ENCODE results near the gene PSMD9.
"Not testable (repeated sequence)": the region's sequence is repeated elsewhere in the genome, so short reads cannot be mapped to it uniquely, and the experiment has no call there.

Gene PSMD9

DNA sequence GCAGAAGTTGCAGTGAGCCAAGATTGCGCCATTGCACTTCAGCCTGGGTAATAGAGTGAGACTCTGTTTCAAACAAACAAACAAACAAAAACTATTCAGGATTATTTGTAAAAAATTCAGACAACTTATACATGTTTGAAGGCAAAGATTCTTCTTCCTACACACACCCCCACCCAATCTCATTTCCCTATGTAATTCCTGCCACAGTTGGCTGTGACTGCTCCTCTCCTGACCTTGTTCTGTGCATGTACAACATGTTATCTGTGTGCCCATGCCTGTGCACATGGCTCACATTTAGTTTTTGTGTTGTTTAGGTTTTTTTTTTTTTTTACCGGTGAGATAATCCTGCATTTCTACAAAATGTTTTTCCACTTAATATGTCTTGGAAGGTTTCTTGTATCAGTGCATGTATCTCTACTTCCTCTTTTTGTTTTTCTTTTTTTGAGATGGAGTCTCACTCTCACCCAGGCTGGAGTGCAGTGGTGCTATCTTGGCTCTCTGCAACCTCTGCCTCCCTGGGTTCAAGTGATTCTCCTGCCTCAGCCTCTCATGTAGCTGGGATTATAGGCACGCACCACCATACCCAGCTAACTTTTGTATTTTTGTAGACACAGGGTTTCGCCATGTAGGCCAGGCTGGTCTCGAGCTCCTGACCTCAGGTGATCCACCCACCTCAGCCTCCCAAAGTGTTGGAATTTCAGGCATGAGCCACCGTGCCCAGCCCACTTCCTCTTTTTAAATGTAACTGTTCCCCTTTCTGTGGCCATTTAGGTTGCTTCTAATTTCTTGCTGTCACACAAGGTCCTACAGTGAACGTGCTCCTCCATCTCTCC lies 38.5 kb downstream of the PSMD9 start:
- no peak for DNase-seq

DNA sequence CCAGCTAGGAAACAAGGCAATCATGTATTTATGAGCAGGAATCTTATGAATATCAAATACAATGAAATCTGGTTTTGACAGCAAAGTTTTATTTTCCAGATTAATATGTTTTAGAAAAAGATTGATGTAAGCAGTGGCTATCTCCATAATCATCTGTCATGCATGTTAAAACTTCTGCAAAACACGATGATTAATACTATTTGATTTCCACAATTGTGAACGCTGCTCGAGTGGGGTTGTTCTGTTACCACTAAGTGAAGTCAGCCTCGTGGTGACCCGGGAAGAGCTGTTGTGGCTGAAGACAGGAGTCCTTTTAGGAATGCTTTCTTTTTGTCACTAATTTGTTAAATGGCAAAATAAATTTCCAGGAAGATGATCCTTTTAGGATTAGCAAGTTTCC lies 39.2 kb downstream of the PSMD9 start:
- no peak for DNase-seq

DNA sequence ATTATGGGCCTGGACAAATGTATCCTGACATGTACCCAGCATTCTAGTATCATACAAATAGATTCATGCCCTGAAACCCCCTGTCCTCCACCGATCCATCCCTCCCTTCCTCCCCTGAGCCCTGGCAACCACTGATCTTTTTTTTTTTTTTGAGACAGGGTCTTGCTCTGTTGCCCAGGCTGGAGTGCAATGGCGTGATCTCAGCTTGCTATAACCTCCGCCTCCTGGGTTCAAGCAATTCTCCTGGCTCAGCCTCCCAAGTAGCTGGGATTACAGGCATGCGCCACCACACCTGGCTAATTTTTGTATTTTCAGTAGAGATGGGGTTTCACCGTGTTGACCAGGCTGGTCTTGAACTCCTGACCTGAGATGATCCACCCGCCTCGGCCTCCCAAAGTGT lies 41.0 kb downstream of the PSMD9 start:
- not testable (repeated sequence) for DNase-seq

DNA sequence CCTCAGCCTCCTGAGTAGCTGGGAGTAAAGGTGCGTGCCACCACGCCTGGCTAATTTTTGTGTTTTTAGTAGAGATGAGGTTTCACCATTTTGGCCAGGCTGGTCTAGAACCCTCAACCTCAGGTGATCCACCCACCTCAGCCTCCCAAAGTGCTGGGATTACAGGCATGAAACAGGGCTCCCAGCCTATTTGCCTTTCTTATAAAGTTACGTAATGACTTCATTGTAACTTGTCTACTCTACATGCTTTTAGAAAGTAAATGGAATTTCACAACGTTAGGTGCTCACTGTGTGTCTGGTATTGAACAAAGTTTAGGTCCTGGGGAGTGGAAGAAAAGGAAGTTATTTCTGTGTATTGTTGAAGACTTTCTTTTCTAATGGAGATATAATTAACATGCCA lies 42.3 kb downstream of the PSMD9 start:
- DNase-seq = no peak

DNA sequence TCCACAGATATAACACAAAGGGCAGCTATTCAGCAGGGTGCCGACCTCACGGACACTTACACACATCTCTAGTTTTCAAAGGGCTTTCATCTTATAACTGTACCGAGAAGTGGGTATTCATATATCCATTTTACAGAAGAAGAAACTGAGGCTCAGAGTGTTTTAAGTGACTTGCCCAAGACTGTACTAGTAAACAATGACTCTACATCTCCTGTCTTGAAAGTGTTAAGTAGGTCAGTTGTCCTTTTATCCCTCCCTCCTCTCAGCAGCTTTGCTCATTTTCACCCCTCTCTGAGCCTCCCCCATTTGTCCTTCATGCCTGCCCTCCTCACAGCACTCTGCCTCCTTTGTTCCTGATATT lies 43.6 kb downstream of the PSMD9 start:
- DNase-seq = no peak

DNA sequence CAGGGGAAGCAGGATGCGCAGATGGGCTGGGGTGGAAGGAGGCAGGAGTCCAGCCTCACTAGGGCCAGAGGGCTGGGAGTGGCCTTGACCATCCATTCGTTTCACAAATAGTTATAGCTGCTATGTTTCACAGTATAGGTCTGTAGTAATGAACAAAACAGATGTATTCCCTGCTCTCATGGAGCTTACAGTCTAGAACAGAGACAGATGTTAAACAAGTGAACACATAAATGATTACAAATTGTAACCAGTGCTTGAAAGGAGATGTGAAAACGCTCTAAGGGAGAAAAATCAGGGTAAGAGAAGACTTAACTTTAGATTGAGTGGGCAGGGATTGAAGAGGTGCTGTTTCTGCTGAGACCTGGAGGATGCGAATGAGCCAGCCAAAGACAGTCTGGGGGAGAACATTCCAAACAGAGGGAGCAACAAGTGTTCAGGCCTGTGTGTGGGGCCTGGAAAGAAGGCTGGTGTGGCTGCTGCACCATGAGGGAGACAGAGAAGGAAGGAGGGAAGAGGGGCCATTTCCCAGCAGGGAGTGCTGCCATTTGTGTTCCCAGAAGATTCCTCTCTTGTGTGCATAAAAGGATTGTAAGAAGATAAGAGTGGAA lies 44.4 kb downstream of the PSMD9 start:
- no peak for DNase-seq

DNA sequence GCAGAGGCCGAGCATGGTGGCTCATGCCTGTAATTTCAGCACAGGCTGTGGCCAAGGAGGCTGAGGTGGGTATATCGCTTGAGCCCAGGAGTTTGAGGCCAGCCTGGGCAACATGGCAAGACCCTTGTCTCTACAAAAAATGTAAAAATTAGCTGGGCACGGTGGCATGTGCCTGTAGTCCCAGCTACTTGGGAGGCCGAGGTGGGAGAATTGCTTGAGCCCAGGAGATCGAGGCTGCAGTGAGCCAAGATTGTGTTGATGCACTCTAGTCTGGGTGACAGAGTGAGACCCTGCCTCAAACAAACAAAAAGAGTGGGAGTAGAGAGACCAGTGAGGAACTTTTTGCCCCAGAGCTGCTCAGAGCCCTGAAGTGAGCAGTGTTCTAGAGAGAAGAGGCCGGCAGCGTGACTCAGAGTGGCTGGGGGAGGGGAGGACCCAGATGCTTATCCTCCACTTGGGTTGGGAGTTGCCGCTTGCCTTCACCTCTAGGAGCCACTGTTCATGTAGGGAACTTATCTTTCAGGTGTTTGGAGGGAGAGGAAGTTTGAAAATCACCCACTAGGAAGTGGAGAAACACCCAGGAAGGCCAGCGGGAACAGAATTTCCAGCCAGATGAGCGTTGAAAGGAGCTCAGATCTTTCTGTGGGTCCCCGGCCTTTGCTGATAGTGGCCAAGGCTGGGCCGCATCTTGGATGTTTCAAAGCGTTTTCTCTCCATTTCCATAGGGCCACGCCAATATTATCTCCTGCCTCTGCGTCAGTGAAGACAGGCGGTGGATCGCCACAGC lies 45.1 kb downstream of the PSMD9 start:
- DNase-seq = no peak

DNA sequence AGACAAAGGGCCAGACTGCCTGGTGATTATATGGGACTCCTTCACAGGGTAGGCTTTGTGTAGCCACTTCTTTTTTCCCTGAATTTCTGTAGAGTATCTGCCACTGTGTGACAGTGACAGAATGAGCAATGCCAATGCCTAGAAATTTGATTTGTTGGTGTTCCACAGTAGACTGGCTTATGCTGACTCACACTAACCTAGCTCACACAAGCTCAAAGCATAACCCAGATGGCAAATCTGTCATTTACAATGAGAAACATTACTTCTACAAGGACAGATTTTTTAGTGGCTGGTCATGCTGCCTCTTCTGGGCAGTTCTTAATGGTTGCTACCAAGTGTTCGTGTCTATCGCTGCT lies 45.7 kb downstream of the PSMD9 start:
- no peak for DNase-seq

DNA sequence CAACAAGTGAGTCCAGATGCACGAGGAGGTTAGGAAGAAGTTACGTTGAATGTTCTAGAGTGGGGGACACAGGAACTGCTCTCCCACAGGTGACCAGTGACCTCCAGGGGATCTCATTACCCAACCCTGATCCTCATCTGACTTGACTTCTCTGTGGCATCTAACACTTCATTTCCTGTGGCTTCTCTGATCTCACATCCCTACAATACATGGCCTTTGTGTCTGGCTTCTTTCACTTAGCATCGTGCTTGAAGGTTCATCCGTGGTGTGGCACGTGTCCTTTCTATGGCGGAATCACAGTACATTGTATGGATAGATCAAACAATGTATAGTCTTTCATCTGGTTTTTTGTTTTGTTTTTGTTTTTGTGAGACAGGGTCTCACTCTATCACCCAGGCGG lies 49.1 kb downstream of the PSMD9 start:
- no peak for DNase-seq

DNA sequence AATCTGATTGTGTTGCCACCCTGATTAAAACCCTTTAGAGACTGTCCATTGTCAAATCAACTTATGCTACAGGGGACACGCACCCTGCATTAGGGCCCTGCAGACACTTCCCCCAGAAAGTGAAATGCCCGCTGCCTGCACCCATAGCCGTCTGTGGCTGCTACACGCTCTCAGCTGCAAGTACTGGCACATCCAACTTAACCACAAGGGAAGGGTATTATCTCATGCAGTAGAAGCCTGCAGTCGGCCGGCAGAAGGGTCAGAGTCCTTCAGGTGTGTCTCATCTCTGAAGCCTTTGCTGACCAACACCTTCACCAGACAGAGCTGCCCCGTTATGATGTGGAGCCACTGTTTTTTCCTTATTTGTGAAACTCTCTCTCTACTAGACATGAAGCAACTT lies 50.6 kb downstream of the PSMD9 start:
- DNase-seq = no peak

DNA sequence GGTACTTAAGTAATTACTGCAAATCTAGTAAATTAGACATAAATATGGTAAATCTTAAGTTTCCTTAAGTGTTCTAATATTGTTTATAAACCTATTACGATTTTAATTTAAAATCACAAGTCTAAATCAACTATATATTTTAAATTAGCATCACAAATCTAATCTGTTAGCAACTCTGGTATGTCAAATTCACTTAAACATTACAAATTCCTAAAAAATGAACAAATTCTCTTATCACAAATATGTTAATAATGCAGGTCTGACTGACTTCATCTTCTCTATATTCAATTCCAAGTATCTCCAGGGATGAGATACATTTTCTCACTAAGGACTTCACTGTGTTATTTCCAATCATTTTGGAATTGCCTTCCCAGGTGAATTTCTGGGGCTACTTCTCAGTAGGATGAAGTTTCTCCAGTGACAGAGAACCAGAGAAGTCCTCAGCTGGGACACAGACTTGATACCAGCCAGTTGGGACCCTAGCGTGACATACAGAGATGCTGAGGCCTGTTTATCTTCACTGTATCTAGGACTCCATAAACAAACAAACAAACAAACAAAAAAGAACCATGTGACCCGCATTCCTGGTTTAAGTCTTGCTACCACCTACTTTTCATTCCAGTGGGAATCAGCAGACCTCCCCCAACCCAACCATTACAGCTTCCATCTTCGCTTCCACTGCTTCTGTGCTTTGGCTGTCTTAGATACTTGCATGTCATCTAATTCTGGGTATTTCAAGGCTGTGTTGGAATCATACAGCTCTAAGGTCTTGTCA lies 51.6 kb downstream of the PSMD9 start:
- DNase-seq = no peak

DNA sequence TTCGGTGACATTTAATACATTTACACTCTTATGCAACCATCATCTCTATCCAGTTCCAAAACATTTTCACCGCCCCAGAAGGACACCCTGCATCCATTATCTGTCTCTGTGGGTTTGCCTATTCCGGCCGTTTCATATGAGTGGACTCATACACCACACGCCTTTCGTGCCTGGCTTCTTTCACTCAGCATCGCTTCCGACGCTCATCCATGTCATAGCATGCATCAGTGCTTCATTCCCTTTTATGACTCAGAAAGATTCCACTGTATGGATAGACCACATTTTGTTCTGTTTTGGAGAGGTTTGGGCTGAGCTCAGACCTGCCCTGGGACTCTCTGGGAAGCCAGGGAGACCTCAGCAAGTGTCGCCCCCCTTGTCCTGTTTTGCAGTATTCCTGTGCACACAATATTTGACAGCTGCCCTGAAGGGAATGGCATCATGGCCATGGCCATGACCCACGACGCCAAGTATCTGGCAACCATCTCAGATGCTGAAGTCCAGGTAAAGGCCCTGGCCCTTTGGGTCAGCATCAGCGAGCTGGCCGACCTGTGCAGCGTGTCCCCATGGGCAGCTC lies 53.6 kb downstream of the PSMD9 start:
- DNase-seq = no peak

DNA sequence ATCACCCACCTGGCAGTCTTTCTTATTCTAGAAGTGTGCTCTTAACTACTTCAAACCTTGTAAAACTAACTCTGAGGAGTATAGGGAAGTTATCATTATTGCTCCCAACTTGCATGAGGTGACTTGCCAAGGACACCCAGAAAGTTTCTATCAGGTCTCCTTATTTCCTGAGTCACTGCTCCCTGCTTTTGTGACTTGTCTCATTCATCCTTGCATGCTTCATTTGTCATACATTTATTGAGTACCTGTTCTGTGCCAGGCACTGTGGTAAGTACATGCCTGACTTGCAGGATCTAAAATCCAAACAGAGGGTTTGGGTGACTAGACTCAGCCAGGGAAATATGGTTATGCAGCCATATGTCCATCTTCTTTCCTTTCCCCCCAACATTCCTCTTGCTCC lies 55.3 kb downstream of the PSMD9 start:
- DNase-seq = no peak

DNA sequence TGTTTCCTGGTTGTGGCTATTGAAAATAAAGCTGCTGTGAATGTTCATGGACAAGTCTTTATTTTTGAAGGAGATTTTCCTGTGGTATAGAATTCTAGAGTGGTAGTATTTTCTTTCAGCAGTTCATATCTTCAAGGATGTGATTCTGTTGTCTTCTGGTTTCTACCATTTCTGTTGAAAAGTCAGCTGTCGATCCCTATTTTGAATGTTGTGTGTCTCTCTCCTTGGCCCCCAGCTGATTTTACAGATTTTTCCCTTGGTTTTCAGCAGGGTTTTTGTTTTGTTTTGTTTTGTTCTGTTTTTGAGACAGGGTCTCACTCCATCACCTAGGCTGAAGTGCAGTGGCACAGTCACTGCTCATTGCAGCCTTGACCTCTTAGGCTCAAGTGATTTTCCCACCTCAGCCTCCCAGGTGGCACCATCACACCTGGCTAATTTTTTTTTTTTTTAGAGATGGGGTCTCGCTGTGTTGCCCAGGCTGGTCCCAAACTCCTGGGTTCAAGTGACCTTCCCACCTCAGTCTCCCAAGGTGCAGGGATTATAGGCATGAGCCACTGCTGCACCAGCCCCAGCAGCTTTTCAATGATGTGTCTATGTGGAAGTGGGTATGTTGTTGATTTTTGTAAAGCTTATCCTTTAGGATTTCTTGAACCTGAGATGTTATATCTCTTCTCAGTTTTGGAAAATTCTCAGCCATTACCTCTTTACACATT lies 57.9 kb downstream of the PSMD9 start:
- DNase-seq = no peak

DNA sequence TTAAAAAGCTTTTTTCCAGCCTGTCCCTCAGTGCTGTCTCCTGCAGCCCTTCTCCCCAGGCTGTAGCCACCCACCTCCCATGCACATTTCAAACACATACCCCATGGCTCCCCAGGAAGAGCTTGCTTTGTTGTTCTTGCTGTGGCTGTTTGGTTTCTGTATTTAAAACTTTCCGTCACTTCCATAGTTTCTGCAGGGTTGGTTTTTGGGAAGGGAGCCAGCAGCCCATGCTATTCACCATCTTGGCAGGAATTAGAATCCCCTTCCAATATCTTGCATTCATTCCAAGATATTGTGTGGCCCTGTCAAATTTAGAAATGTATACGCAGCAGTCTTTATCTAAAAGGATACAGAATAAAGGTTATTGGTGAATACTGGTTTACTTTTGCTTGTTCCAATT lies 59.4 kb downstream of the PSMD9 start:
- DNase-seq = no peak

DNA sequence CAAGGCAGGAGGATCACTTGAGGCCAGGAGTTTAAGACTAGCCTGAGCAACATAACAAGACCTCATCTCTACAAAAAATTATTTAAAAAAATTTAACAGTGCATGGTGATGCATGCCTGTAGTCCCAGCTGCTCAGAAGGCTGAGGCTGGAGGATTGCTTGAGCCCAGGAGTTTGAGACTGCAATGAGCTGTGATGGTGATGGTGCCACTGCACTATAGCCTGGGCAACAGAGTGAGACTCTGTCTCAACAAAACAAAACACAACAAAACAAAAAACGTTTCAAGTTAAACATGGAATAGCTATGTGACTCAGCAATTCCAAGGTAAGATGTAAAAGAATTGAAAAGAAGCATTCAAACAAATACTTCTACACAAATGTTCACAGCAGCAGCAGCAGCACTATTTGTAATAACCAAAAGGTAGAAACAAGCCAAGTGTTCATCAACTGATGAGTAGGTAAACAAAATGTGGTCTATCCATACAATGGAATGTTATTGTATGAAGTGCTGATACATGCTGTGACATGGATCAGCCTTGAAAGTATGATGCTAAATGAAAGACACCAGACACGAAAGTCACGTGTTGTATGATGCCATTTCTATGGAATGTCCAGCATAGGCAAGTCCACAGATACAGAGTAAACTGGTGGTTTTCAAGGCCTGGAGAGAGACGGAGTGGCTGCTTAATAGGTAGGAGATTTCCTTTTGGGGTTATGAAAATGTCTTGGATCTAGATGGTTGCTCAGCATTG lies 61.2 kb downstream of the PSMD9 start:
- peak; percentile 5 for DNase-seq

DNA sequence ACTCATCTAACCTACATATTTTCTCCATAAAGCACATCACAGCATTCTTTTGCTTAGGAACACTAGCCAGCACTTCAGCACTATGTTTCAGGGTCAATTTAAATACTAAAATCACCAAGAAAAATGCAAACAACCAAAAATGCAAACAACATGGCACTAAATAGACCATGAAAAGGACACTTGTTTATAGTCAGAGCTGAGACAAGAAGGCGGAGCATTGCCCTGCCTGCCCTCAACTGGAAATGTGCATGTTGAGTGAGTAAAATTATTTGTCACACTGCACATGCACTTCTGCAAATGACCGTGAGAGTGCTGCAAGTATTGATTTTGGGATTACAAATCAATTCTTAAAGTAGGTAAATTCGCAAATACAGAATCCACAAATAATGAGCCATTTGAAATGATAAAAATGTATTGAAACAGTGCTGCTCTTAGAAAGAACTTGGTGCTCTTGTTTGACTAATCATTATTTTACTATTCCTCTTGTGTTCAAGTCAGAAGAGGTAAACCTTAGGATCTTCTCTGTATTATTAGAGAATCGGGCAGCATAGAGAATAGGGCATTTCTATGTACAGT lies 64.6 kb downstream of the PSMD9 start:
- DNase-seq = no peak

DNA sequence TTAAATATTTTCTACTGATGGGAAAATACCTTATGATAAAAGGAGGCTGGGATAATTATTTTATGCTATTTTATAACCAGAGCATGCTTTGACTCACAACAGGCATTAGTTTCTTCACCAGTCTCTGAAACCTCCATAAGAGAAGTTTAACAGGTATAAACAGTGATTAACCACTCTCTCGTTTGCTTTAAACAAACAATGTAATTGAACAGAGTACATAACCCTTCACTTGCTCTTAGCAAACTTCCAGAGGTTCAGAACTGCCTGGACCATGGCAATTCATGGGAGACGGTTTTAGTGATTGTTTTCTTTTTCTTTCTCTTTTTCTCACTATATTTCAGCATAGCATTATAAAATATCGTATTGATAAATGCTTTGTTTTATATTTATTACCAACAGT lies 65.1 kb downstream of the PSMD9 start:
- no peak for DNase-seq

DNA sequence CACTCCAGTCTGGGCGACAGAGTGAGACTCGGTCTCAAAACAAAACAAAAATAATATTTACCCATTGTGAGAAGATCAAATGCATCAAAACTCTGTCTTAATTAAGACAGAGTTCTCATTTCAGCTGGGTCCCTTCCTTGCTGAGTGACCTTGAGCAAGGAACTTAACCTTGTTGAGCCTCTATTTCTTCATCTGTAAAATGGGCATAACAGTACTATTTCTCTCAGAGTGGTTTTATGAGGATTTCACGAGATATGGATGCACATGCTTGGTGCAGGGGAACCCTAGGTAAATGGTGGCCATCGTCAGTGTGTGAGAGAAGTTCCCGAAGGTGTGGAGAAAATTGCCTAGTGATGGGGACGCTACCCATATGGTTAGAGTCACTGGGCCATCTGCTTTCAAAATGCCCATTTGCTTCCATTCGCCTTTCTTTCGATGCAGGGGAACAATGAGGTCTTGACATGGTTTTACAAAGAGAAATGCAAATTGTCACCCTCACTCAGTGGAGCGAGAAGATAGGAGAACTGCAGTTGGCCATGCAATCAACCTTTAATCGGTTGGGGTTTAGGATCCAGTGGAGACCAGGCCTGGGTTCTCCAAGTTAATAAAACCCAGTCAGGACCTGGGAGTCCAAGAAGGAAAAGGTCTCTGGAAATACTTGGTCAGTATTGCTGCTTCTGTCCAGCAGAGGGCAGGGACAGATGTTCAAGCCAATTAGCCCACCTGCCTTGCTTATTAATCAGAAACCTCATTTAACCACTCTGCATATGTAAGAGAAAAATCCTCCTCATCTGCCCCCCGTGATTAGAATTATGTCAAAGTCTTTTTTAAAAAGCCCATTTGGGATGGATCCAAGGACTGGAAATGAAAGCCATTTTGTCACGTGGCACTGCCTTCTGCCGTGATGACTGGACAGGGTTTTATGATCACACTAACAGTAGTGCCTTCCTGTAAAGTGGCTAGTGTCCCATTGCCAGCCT lies 67.0 kb downstream of the PSMD9 start:
- no peak for DNase-seq
